Naive B cell (primary cell): ENCODE measurements around the gene SNN. TPM values are rescaled to one million over a fixed set of nuclear protein-coding genes. Genes with fewer than 3 reads are reported as not detected.

Experiments used
- ATAC-seq, 2 donors: fragments of 150-1000 bp; cut with Tn5 transposase; 2 replicates each; pipeline ENCODE4 v1.10.0; 2021; ENCODE audit warnings: low read depth in 2 of 2, mild to moderate bottlenecking in 2 of 2, moderate library complexity in 2 of 2
- DNase-seq: peaks from one replicate; pipeline ENCODE4 v3.0.0; 2022
- H3K27ac Mint-ChIP-seq, 6 donors: one replicate each; pipeline ENCODE4 v1.8.0; 2020 to 2022; ENCODE audit warnings: mild to moderate bottlenecking in 6 of 6, mixed read lengths in 6 of 6, moderate library complexity in 5 of 6, inconsistent platforms in 2 of 6
- H3K27me3 Mint-ChIP-seq, 3 donors: one replicate each; pipeline ENCODE4 v1.8.0; 2021 to 2022; ENCODE audit warnings: mixed read lengths in 3 of 3, mild to moderate bottlenecking in 1 of 3
- H3K36me3 Mint-ChIP-seq, 2 donors: one replicate each; pipeline ENCODE4 v1.8.0; 2020 to 2022; ENCODE audit warnings: mixed read lengths in 2 of 2, inconsistent platforms in 1 of 2, mild to moderate bottlenecking in 1 of 2
- H3K4me1 Mint-ChIP-seq, 3 donors: one replicate each; pipeline ENCODE4 v1.8.0; 2020 to 2022; ENCODE audit warnings: mixed read lengths in 3 of 3, inconsistent platforms in 1 of 3, mild to moderate bottlenecking in 1 of 3, moderate library complexity in 1 of 3
- H3K4me3 Mint-ChIP-seq, 8 donors: one replicate each; pipeline ENCODE4 v1.8.0; 2020 to 2022; ENCODE audit warnings: mild to moderate bottlenecking in 8 of 8, mixed read lengths in 8 of 8, moderate library complexity in 8 of 8, inconsistent platforms in 2 of 8
- H3K9me3 Mint-ChIP-seq, 7 donors: one replicate each; pipeline ENCODE4 v1.8.0; 2020 to 2022; ENCODE audit warnings: mixed read lengths in 7 of 7, mild to moderate bottlenecking in 5 of 7, inconsistent platforms in 2 of 7, moderate library complexity in 1 of 7
- polyA plus RNA-seq, 6 donors: library from polyadenylated mRNA; unstranded; fragments of 300-500 nt; fragmentation: Illumina TruSeq; gene quantifications; one replicate each; pipeline ENCODE4 v1.2.3, GENCODE V29; 2021; ENCODE audit warnings: low read depth in 6 of 6

The SNN gene
- 10 to 100 TPM; 53.0 to 82.7 (median 67.7) TPM for polyA plus RNA-seq

DNA sequence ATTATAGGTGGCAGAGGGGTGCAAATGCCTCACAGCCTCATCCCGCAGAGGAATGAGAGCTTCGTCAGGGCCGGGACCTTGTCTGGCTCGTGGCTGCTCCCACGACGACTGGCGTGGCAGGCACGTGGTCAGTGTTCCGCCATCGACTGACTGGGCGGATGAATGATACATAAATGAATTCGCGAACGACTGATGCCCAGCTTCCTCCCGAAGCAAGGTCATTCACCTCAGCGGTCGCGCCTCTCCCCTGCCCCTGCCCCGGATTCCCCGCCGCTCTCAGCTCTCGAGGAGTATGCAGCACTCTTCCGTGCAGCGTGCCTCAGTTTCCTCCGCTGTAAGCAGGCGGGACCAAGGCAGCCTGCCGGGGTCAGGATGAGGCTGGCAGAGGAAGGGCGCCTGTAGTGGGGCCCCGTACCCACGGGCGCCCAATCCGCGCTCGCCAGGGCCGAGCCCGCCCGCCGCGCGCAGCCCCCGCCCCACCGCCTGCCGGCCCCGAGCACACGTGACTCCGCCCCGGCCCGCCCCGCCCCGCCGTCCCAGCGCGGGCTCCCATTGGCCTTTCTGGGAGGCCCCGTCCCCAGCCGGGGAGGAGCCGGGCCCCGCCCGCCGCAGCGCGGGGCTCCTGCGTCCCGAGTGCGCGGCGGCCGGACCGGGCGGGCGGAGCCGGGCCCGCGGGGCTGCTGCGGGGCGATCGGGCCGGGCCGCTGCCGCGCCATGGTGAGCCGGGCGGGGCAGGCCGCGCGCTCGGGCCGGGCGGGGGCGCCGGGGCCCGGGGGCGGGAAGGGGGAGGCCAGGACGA is at the start of gene SNN:
Gene SNN (plus strand): TSS at position 632 of the 799 bp plus-strand sequence. CDS start 7,605 bp downstream, outside the sequence.
- Mint-ChIP-seq H3K27ac (peak within 1 kb of the TSS; percentile 95 to 99 (median 97)), H3K9me3 (no peaks in the 10 kb centered on the region), H3K4me1 (peaks cover 65 to 79% (median 73%) of the 10 kb centered on the region in 3 donors), H3K4me3 (peak within 1 kb of the TSS; percentile 86 to 99 (median 94)), H3K36me3 (no peaks in the 10 kb centered on the region), H3K27me3 (no peaks in the 10 kb centered on the region)
- ATAC-seq (peak; percentile 75 to 80), DNase-seq (peak; percentile 88)

DNA sequence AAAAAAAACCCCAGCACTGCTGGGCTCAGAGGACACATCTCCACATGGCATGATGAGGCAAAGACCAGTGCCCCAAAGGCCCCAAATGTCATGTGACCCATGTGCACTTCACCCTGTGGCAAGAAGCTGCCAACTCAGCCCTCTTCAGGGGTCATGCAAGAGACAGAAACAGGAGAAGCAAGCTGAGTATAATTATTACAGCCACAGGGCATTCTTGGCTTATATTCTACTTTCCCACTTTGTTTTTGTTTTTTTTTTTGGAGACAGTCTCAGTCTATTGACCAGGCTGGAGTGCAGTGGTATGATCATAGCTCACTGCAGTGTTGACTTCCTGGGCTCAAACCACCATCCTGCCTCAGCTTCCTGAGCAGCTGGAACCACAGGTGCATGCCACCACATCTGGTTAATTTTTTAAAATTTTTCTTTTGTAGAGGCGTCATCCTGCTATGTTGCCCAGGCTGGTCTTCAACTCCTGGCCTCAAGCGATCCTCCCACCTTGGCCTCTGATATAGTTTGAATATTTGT is 48.9 kb upstream of the SNN start:
- no peak for DNase-seq
- Mint-ChIP-seq H3K9me3 (peaks cover 0 to 5% (median 0%) of the 10 kb centered on the region in 7 donors), H3K36me3 (no peaks in the 10 kb centered on the region), H3K27ac (peak overlapping the region in 5 of 6 donors; percentile 60 to 92 (median 76)), H3K4me3 (peak overlapping the region in 7 of 8 donors; percentile 12 to 77 (median 56)), H3K27me3 (no peaks in the 10 kb centered on the region), H3K4me1 (peaks cover 34 to 62% (median 41%) of the 10 kb centered on the region in 3 donors)
- peak; percentile 52 to 64 for ATAC-seq

DNA sequence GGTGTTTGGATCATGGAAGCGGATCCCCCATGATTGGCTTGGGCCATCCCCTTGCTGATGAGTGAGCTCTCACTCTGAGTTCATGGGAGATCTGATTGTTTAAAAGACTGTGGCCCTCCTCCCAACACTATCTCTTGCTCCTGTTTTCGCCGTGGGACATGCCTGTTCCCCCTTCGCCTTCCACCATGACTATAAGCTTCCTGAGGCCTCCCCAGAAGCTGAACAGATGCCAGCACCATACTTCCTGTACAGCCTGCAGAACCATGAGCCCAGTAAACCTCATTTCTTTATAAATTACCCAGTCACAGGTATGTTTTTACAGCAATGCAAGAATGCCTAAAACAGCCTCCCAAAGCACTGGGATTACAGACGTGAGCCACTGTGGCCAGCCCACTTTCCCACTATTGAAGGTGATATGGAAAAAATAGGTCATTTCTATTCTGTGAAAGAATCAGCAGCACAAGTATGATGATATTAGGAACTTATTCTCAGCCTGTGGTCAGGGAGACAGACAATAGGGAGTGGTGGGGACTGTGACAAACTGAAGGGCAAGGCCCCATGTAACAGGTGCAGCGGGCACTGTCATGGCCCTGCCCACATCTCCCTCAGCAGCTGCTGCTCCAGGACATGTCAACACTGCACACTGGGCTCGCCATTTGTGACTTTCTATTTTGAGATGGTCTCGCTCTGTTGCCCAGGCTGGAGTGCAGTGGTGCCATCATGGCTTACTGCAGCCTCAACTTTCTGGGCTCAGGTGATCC is 47.8 kb upstream of the SNN start:
- no peaks in the 10 kb centered on the region for H3K36me3 Mint-ChIP-seq
- H3K4me3 Mint-ChIP-seq, result peak overlapping the region in 5 of 8 donors; percentile 12 to 77 (median 45)
- H3K4me1 Mint-ChIP-seq, result peaks cover 42 to 64% (median 44%) of the 10 kb centered on the region in 3 donors
- peak overlapping the region in 4 of 6 donors; percentile 58 to 81 (median 75) for H3K27ac Mint-ChIP-seq
- peaks cover 0 to 5% (median 0%) of the 10 kb centered on the region in 7 donors for H3K9me3 Mint-ChIP-seq
- H3K27me3 Mint-ChIP-seq, result no peaks in the 10 kb centered on the region
- ATAC-seq (no peak), DNase-seq (no peak)

DNA sequence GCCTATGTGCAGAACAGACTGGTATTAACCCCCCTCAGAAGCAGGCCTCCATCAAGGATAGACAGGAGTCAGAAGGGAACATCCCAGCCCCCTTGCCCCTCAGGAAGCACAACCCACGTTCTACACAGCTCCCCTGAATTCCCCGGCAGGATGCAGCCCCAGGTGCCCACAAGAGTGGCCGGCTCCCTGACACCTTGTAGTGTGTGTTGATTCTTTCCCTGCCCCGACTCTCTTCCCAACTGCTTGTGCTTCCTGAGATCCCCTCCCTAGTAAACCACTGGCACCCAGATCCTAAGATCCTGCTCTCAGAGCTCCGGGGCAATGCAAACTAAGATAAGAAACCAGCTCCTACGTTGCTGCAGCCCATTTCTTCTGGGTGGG is 46.7 kb upstream of the SNN start:
- Mint-ChIP-seq H3K36me3 (no peaks in the 10 kb centered on the region), H3K4me3 (peak overlapping the region; percentile 21 to 90 (median 86)), H3K9me3 (peaks cover 0 to 5% (median 0%) of the 10 kb centered on the region in 7 donors), H3K27me3 (no peaks in the 10 kb centered on the region), H3K4me1 (peaks cover 44 to 69% (median 47%) of the 10 kb centered on the region in 3 donors), H3K27ac (peak overlapping the region in 5 of 6 donors; percentile 6 to 96 (median 84))
- DNase-seq (no peak), ATAC-seq (no peak)

DNA sequence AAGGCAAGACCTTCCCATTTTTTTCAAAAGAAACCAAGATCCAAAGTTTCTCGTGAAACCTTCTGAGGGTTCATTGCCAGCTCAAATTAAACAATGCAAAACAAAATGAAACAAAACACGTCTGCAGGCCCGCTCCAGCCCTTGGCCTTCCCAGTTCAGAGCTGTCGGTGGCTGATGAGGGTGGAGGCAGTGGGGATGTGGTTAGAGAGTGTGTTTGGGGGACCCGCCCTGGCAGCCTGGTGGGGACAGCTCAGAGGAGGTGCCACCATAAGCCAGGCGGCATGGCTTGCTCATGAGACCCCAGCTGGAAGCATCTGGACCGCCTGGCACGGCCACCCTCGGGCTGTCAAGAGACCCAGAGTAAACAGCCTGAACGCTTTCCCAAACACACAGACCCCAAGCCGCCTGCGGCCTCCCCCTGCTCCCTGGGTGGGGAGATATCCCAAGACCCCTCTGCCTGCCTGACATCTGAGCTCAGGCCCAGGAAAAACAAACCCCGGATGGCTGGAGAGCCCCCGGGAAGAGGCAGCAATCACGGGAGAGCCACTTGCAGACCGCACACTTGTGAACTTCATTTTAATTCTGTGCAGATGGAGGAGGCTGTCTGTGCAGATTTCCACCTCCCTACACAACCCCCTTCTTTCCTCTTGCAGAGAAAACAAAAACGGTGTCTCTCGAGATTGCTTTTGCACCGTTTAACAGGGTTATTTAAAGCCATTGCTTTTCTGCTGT is 46.2 kb upstream of the SNN start:
- peak; percentile 65 to 75 for ATAC-seq
- peaks cover 0 to 5% (median 0%) of the 10 kb centered on the region in 7 donors for H3K9me3 Mint-ChIP-seq

DNA sequence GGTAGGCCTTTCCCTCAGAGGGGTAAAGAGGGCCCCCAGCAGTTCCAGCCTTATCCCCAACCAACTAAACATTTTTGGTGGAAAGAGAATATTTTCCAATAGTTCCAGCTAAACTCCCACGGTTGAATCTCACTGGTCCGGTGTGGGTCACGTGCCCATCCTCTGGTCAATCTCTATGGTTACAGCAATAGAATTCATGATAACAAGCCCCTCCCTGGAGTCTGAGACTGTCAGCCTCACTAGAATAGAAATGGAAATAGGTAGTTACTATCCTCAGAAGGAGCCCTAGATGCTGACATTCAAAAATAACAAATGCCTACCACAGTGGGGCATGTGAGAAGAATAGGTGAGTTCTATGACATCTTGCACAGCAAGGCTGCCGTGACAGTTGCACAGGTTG is 44.0 kb upstream of the SNN start:
- no peaks in the 10 kb centered on the region for H3K27me3 Mint-ChIP-seq
- H3K4me1 Mint-ChIP-seq, result peaks cover 39 to 76% (median 48%) of the 10 kb centered on the region in 3 donors
- peak overlapping the region in 4 of 8 donors; percentile 14 to 73 (median 29) for H3K4me3 Mint-ChIP-seq
- H3K36me3 Mint-ChIP-seq, result no peaks in the 10 kb centered on the region
- H3K9me3 Mint-ChIP-seq, result peaks cover 0 to 5% (median 0%) of the 10 kb centered on the region in 7 donors
- ATAC-seq (no peak), DNase-seq (no peak)
- peak overlapping the region in 4 of 6 donors; percentile 35 to 89 (median 66) for H3K27ac Mint-ChIP-seq

More for the DNA sequence above, 46.2 kb upstream of the SNN start:
- peak; percentile 50 for DNase-seq
- Mint-ChIP-seq H3K4me3 (peak overlapping the region; percentile 21 to 90 (median 86)), H3K27ac (peak overlapping the region; percentile 34 to 96 (median 83)), H3K4me1 (peaks cover 44 to 69% (median 47%) of the 10 kb centered on the region in 3 donors), H3K36me3 (no peaks in the 10 kb centered on the region), H3K27me3 (no peaks in the 10 kb centered on the region)

DNA sequence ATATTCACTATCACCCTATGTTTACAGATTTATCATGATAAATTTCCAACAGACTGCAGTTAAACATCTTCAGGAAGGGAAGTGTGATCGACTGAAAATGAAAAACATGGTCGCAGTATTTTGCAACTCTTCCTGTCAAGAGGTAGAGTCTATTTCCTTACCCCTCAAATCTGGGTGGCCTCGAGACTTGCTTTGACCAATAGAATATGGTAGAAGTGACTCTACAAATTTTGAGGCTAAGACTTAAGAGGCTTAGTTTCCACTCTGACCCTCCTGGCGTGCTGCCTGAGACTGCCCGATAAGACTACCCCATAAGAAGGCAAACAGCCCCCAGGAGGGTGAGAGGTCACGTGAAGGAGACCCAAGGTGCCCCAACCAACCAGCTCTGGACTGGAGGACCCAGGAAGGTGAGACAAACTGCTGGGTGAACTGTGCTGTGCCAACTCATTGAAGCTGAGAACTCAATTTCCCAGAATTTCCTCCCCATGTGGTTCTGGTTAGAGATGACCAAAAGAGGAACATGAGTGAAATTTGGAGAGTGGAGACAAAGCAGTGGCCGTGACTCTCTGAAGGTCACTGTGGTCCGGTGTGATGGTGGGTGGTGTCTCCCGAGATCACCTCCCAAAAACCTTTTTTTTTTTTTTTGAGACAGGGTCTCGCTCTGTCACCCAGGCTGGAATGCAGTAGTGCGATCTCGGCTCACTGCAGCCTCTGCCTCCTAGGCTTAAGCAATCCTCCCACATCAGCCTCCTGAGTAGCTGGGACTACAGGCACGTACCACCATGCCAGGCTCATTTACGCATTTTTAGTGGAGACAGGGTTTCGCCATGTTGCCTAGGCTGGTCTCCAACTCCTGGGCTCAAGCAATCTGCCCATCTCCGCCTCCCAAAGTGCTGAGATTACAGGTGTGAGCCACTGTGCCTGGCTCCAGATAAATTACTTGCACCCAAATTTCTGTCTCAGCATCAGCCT is 43.3 kb upstream of the SNN start:
- H3K27me3 Mint-ChIP-seq, result no peaks in the 10 kb centered on the region
- peak overlapping the region in 3 of 8 donors; percentile 8 to 73 (median 33) for H3K4me3 Mint-ChIP-seq
- DNase-seq, result no peak
- peaks cover 40 to 76% (median 50%) of the 10 kb centered on the region in 3 donors for H3K4me1 Mint-ChIP-seq
- H3K9me3 Mint-ChIP-seq, result peaks cover 0 to 5% (median 0%) of the 10 kb centered on the region in 7 donors
- H3K27ac Mint-ChIP-seq, result peak overlapping the region in 3 of 6 donors; percentile 37 to 84 (median 49)
- H3K36me3 Mint-ChIP-seq, result no peaks in the 10 kb centered on the region
- no peak for ATAC-seq

DNA sequence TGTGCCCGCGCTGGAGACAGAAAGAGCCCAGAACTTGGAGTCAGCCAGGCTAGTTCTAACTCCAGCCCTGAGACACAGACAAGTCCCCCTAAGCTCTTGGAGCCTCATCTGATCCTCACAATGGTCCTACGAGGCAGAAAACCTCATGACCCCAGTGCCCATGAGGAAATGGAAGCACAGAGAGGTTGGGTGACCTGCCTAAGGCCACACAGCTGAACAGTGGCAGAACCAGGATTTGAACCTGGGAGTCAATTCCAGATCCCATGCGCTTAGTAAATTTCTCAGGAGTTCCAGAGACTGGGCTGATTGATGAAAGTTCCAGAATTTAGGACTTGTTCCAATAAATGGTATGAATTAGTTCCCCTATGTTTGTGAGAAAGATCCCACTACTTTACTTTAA is 42.5 kb upstream of the SNN start:
- Mint-ChIP-seq H3K27me3 (no peaks in the 10 kb centered on the region), H3K36me3 (no peaks in the 10 kb centered on the region), H3K27ac (peak overlapping the region in 1 of 6 donors; percentile 39), H3K9me3 (no peaks in the 10 kb centered on the region), H3K4me1 (peaks cover 34 to 77% (median 51%) of the 10 kb centered on the region in 3 donors), H3K4me3 (peak overlapping the region in 1 of 8 donors; percentile 53)
- no peak for ATAC-seq
- no peak for DNase-seq

DNA sequence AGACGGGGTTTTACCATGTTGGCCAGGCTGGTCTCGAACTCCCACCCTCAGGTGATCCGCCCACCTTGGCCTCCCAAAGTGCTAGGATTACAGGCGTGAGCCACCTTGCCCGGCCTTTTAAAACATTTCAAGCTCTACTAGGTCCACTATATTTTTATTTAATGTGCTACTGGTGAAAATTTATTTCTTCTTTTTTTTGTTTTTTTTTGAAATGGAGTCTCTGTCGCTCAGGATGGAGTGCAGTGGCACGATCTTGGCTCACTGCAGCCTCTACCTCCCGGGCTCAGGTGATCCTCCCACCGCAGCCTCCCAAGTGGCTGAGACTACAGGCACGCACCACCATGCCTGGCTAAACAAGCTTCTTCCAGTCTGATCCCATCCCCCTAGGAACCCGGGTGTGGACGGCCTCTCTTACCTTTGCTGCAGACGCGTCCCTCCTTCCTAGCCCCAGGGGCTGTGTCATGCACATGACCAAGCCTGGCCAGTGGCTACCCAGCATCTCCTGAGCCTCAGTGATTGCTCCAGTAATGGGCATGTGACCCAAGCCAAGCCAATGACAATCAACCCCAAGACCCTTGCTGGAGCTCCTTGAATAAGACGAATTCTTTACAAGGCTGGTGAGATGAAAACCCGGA is 41.5 kb upstream of the SNN start:
- DNase-seq, result no peak
- H3K27ac Mint-ChIP-seq, result no peak overlapping the region
- ATAC-seq, result no peak
- H3K36me3 Mint-ChIP-seq, result no peaks in the 10 kb centered on the region
- no peaks in the 10 kb centered on the region for H3K27me3 Mint-ChIP-seq
- no peaks in the 10 kb centered on the region for H3K9me3 Mint-ChIP-seq
- H3K4me3 Mint-ChIP-seq, result no peak overlapping the region
- H3K4me1 Mint-ChIP-seq, result peaks cover 29 to 70% (median 44%) of the 10 kb centered on the region in 3 donors

DNA sequence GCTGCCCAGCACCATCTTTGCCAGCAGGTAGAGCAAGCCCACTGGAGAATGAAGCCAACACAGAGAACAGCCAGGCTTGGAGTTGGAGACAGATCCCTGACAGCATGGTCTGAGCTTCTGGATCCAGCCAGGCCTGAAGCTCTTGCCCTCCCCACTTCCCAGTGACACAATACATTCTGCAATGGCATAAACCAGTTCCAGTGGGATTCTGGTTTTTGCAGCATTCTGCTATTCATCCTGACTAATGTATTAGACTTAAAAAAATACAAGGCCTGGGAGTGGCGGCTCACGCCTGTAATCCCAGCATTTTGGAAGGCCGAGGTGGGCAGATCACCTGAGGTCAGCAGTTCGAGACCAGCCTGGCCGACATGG is 41.0 kb upstream of the SNN start:
- Mint-ChIP-seq H3K27ac (no peak overlapping the region), H3K9me3 (no peaks in the 10 kb centered on the region), H3K27me3 (no peaks in the 10 kb centered on the region), H3K4me3 (no peak overlapping the region), H3K4me1 (peaks cover 24 to 65% (median 39%) of the 10 kb centered on the region in 3 donors), H3K36me3 (no peaks in the 10 kb centered on the region)
- ATAC-seq (no peak), DNase-seq (no peak)

DNA sequence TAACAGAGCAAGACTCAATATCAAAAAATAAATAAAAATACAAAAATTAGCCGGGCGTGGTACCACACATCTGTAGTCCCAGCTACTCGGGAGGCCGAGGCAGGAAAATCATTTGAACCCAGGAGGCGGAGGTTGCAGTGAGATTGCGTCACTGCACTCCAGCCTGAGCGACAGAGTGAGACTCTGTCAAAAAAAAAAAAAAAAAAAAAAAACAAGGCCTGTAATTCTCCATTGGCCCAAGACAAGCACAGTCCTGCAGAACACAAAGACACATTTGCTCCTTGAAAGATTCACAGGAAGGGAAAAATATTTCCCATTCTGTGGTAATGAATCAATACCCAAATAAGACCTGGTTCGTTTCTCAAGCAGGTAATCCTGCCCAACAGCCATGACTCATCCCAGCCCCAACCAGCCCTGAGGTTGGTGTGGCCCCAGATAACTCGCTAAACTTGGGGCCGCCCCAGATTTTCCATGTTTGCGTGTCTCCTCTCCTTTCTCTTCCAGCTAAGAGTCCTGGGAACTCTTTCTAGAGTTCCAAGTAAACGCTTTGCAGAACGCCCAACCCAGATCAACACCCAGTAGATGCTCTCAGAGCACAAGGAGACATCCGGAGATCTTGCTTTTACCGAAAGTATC is 40.3 kb upstream of the SNN start:
- Mint-ChIP-seq H3K4me3 (no peak overlapping the region), H3K4me1 (peaks cover 20 to 59% (median 35%) of the 10 kb centered on the region in 3 donors), H3K27ac (peak overlapping the region in 1 of 6 donors; percentile 64)

More for the DNA sequence above, 40.3 kb upstream of the SNN start:
- H3K9me3 Mint-ChIP-seq, result no peaks in the 10 kb centered on the region
- ATAC-seq, result no peak
- no peaks in the 10 kb centered on the region for H3K27me3 Mint-ChIP-seq
- no peak for DNase-seq
- H3K36me3 Mint-ChIP-seq, result no peaks in the 10 kb centered on the region
